ENCODE results near the gene DUS1L. TPM values are rescaled to one million over a fixed set of nuclear protein-coding genes. Genes with fewer than 3 reads are reported as not detected.
A peak's percentile ranks its signal among the peaks of the same experiment; 100 is the strongest.

The DUS1L gene
- total RNA-seq, 1 experiment from 2014 or later: 129 TPM

DNA sequence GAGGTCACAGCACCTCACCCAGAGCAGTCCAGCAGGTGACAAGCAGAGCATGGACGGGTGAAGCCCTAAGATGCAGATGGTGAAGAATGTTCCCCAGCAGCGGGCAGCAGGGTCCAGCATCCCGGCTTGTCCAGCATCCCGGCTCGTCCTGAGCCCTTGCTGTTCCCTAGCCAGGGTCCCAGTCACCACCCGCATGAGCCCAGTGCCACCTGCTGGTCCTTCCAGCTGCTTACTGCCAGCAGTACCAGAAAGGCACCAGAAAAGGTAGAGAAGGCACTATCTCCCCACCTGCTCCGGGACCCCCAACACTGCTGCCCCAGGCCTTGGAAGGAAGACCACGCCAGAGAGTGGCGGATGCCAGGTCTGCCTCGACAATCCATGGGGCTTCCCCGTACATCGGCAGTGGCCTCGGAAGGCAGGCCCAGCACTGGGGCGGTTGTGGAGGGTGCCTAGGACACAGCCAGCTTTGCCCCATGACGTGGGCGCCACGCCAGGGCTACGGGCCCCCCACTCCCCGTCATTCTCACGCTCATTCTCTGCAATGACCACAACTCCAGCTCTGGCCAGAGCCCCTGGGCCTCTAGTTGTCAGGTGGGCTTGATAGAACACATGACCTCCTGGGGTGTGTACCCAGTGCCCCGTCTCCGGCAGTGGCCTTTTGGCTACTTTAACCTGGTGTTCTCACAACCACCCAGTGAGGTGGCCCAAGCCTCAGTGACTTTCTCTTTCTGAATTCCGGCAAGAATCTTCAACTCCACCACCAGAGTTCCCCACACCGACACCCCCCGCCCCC, 44.3 kb downstream of the DUS1L start:
- TF ChIP-seq, protein P1, sequence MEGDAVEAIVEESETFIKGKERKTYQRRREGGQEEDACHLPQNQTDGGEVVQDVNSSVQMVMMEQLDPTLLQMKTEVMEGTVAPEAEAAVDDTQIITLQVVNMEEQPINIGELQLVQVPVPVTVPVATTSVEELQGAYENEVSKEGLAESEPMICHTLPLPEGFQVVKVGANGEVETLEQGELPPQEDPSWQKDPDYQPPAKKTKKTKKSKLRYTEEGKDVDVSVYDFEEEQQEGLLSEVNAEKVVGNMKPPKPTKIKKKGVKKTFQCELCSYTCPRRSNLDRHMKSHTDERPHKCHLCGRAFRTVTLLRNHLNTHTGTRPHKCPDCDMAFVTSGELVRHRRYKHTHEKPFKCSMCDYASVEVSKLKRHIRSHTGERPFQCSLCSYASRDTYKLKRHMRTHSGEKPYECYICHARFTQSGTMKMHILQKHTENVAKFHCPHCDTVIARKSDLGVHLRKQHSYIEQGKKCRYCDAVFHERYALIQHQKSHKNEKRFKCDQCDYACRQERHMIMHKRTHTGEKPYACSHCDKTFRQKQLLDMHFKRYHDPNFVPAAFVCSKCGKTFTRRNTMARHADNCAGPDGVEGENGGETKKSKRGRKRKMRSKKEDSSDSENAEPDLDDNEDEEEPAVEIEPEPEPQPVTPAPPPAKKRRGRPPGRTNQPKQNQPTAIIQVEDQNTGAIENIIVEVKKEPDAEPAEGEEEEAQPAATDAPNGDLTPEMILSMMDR (IDR thresholded peaks at IDR 0.05; ENCODE audit: insufficient read depth in 1 of 2, low read depth in 1 of 2, low read length in 1 of 2, severe bottlenecking in 1 of 2, unreplicated experiment in 1 of 2): peak; percentile 67 to 80
- peaks cover 65% of the 10 kb centered on the region for H3K36me3 Mint-ChIP-seq (ENCODE audit: insufficient read depth, unreplicated experiment)
- intact Hi-C loops (cut with micrococcal nuclease; ENCODE audit: unreplicated experiment): loop anchor here (1.0 to 5.0 kb wide), 3 partner anchors 60 to 149 kb away; partner anchors contain the start of genes ARHGDIA, MAFG and NOTUM
- H3K27me3 Mint-ChIP-seq (ENCODE audit: insufficient read depth, unreplicated experiment): no peaks in the 10 kb centered on the region
- no peaks in the 10 kb centered on the region for H3K9me3 ChIP-seq
- BruUV-seq (replicated peaks): no TSS peak
- H3K36me3 ChIP-seq (ENCODE audit: control insufficient read depth, insufficient read depth, low read length): no peaks in the 10 kb centered on the region; the same call in none of the 2 replicates
- peak overlapping the region; percentile 83 for H3K4me3 Mint-ChIP-seq (ENCODE audit: unreplicated experiment)
- CTCF ChIA-PET: interaction anchor here (0.6 to 5.0 kb wide), 9 partner anchors 9 to 533 kb away, joined by 3 to 92 read pairs (median 11); partner anchors contain the start of genes DCXR, NOTUM and RAC3
- POLR2A ChIA-PET: interaction anchor here (2.1 to 2.9 kb wide), 3 partner anchors 10 to 62 kb away, joined by 7 to 51 read pairs (median 12); partner anchors contain the start of genes DCXR and RAC3
- H3K27ac Mint-ChIP-seq (ENCODE audit: unreplicated experiment): peak overlapping the region; percentile 82
- no peaks in the 10 kb centered on the region for H3K27me3 ChIP-seq (replicated peaks; ENCODE audit: control insufficient read depth, insufficient read depth, low read length)
- H3K4me1 Mint-ChIP-seq (ENCODE audit: low read depth, unreplicated experiment): peaks cover 6% of the 10 kb centered on the region
- H3K4me3 ChIP-seq (ENCODE audit: low read depth, low read length): peak overlapping the region; percentile 85
- no peaks in the 10 kb centered on the region for H3K9me3 Mint-ChIP-seq (ENCODE audit: unreplicated experiment)
- DNase-seq: peak; percentile 77 to 79
- H3K4me1 ChIP-seq: peaks cover 15% of the 10 kb centered on the region

DNA sequence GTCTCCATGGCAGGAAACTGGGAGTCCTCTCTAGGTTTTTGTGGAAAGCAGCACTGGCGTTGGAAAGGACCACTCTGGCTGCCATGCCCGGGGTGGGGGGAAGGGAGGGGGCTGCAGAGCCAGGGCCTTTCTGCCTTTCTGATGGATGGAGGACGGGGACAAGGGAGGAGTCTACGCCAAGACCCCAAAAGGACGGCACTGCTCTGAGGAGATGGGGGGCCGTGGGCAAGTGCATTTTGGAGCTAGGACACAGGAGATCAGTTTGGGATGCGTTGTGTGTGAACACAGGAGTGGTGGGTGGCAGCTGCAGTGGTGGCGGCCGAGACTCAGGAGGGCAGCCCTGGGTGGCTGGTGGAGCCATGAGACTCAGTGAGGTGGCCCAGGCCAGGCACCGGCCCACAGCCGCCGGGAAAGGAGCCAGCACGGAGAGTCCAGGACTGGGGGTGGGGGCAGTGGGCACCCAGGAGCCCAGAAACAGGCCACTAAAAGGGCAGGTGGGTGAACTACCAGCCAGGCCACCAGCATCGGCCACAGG, 45.0 kb downstream of the DUS1L start:
- Histone ChIP-seq H3K36me3 (ENCODE audit: control insufficient read depth, insufficient read depth, low read length) (no peaks in the 10 kb centered on the region; the same call in none of the 2 replicates), H3K27me3 (replicated peaks; ENCODE audit: control insufficient read depth, insufficient read depth, low read length) (no peaks in the 10 kb centered on the region), H3K4me1 (peaks cover 15% of the 10 kb centered on the region), H3K9me3 (no peaks in the 10 kb centered on the region), H3K4me3 (ENCODE audit: low read depth, low read length) (no peak overlapping the region)
- intact Hi-C loops (cut with micrococcal nuclease; ENCODE audit: unreplicated experiment): loop anchor here (1.0 to 5.0 kb wide), 3 partner anchors 59 to 148 kb away; partner anchors contain the start of genes ARHGDIA, MAFG and NOTUM
- Mint-ChIP-seq H3K9me3 (ENCODE audit: unreplicated experiment) (no peaks in the 10 kb centered on the region), H3K36me3 (ENCODE audit: insufficient read depth, unreplicated experiment) (peaks cover 65% of the 10 kb centered on the region), H3K4me1 (ENCODE audit: low read depth, unreplicated experiment) (peaks cover 6% of the 10 kb centered on the region), H3K4me3 (ENCODE audit: unreplicated experiment) (peak overlapping the region; percentile 83), H3K27ac (ENCODE audit: unreplicated experiment) (peak overlapping the region; percentile 82), H3K27me3 (ENCODE audit: insufficient read depth, unreplicated experiment) (no peaks in the 10 kb centered on the region)
- TF ChIP-seq, protein P1 (IDR thresholded peaks at IDR 0.05; ENCODE audit: insufficient read depth in 1 of 2, low read depth in 1 of 2, low read length in 1 of 2, severe bottlenecking in 1 of 2, unreplicated experiment in 1 of 2): no peak
- ChIA-PET CTCF (interaction anchor here (0.6 to 5.0 kb wide), 11 partner anchors 10 to 290 kb away, joined by 3 to 92 read pairs (median 5); partner anchors contain the start of genes DCXR, NOTUM and RAC3), POLR2A (interaction anchor here (2.9 kb wide), 1 partner anchor 11 kb away, joined by 12 read pairs; the partner anchor contains the start of gene RAC3)
- BruUV-seq (replicated peaks): no TSS peak
- no peak for DNase-seq
